Osteoblast (primary cell): ENCODE data around the gene MAP3K15. TPM values are rescaled to one million over a fixed set of nuclear protein-coding genes. Genes with fewer than 3 reads are reported as not detected.
A peak's percentile ranks its signal among the peaks of the same experiment; 100 is the strongest.

Experiments
- DNase-seq: peaks from one replicate; pipeline ENCODE4 v3.0.0; 2011; ENCODE audit warnings: low spot score, mixed read lengths; ENCODE audit not compliant: insufficient read length; ENCODE audit errors: missing footprints
- H2AFZ ChIP-seq: 2 replicates; pipeline ENCODE4 v1.6.0; 2011; ENCODE audit warnings: mild to moderate bottlenecking, low read length
- H3K27ac ChIP-seq: 2 replicates; pipeline ENCODE4 v1.5.1; 2011; ENCODE audit warnings: mild to moderate bottlenecking, low read depth, low read length, moderate library complexity
- H3K27me3 ChIP-seq: 2 replicates; pipeline ENCODE4 v1.6.0; 2012; ENCODE audit warnings: mild to moderate bottlenecking, control low read depth, inconsistent platforms, low read length, moderate library complexity; ENCODE audit not compliant: insufficient read depth
- H3K36me3 ChIP-seq: 2 replicates; pipeline ENCODE4 v1.5.1; 2011; ENCODE audit warnings: mild to moderate bottlenecking, low read length, control low read depth, moderate library complexity; ENCODE audit not compliant: insufficient read depth
- H3K4me1 ChIP-seq: 2 replicates; pipeline ENCODE4 v1.5.1; 2011; ENCODE audit warnings: mild to moderate bottlenecking, low read length, control low read depth, moderate library complexity; ENCODE audit not compliant: insufficient read depth
- H3K4me2 ChIP-seq: 2 replicates; pipeline ENCODE4 v1.6.0; 2011; ENCODE audit warnings: mild to moderate bottlenecking, low read length; ENCODE audit not compliant: insufficient read depth
- H3K4me3 ChIP-seq: fragments of 200-600 bp; sonication (generic); 3 replicates; pipeline ENCODE4 v1.5.1; 2012; ENCODE audit warnings: mild to moderate bottlenecking, low read length, inconsistent platforms; ENCODE audit not compliant: insufficient read depth
- H3K79me2 ChIP-seq: 2 replicates; pipeline ENCODE4 v1.6.0; 2012; ENCODE audit warnings: mild to moderate bottlenecking, low read length, control low read depth, inconsistent platforms; ENCODE audit not compliant: insufficient read depth
- H3K9me3 ChIP-seq: 2 replicates; pipeline ENCODE4 v1.5.1; 2011; ENCODE audit warnings: low read depth, low read length, control low read depth
- H4K20me1 ChIP-seq: 2 replicates; pipeline ENCODE4 v1.6.0; 2012; ENCODE audit warnings: mild to moderate bottlenecking, low read length, control low read depth; ENCODE audit not compliant: insufficient read depth
- total RNA-seq: library from RNA; depleted of rRNA; stranded (reverse); fragments of >200 nt; gene quantifications from 2 replicates; pipeline ENCODE4 v1.2.3, GENCODE V29; 2012
- TF ChIP-seq, protein P1 (sequence below): IDR thresholded peaks from 2 replicates; pipeline ENCODE4 v1.5.1; 2011; ENCODE audit warnings: mild to moderate bottlenecking, low read depth, low read length, moderate library complexity; ENCODE audit errors: extremely low read depth

MAP3K15 gene
- total RNA-seq, 1 donor, result under 0.01 TPM

DNA sequence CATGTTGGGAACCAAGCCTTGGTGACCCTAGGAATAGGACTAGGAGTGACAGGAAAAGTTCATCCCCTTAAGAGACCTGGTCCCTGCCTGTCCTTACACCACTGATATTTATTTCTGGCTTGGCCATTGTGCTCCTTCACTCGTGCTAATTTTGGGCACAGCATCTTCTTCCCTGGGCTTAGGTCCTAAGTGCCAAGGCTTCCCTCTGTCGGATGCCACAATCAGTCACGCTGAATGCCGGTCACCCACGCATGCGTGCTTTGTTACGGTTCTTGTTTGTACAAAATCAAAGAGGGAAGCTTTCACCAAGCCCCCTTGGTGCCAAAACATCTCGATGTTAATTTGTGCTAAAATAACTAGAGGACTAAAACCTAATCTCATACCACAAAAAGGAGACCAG, 17.4 kb upstream of the MAP3K15 start:
- peak; percentile 61 for DNase-seq
- no peak overlapping the region for H3K27ac ChIP-seq
- H3K9me3 ChIP-seq, result no peaks in the 10 kb centered on the region
- no peaks in the 10 kb centered on the region for H4K20me1 ChIP-seq
- H3K79me2 ChIP-seq, result no peaks in the 10 kb centered on the region
- no peak overlapping the region for H3K4me2 ChIP-seq
- H2AFZ ChIP-seq, result no peak overlapping the region
- no peaks in the 10 kb centered on the region for H3K27me3 ChIP-seq
- H3K4me3 ChIP-seq, result no peak overlapping the region
- TF ChIP-seq, protein P1, sequence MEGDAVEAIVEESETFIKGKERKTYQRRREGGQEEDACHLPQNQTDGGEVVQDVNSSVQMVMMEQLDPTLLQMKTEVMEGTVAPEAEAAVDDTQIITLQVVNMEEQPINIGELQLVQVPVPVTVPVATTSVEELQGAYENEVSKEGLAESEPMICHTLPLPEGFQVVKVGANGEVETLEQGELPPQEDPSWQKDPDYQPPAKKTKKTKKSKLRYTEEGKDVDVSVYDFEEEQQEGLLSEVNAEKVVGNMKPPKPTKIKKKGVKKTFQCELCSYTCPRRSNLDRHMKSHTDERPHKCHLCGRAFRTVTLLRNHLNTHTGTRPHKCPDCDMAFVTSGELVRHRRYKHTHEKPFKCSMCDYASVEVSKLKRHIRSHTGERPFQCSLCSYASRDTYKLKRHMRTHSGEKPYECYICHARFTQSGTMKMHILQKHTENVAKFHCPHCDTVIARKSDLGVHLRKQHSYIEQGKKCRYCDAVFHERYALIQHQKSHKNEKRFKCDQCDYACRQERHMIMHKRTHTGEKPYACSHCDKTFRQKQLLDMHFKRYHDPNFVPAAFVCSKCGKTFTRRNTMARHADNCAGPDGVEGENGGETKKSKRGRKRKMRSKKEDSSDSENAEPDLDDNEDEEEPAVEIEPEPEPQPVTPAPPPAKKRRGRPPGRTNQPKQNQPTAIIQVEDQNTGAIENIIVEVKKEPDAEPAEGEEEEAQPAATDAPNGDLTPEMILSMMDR, result no peak
- no peaks in the 10 kb centered on the region for H3K4me1 ChIP-seq
- H3K36me3 ChIP-seq, result no peaks in the 10 kb centered on the region

DNA sequence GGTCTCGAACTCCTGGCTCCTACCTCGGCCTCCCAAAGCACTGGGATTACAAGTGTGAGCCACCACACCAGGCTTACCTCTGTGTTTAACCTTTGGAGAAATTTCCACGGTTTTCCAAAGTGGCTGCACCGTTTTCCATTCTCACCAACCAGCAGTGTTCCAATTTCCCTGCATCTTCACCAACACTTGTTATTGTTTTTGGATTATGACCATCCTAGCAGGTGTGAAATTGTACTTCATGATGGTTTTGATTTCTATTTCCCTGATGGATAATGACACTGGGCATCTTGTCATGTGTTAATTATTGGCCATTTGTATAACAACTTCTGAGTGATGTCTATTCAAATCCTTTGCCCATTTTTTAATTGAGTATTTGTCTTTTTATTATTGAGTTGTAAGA, 2.7 kb upstream of the MAP3K15 start:
- TF ChIP-seq, protein P1, result no peak
- DNase-seq, result no peak
- H3K4me1 ChIP-seq, result no peaks in the 10 kb centered on the region
- no peaks in the 10 kb centered on the region for H3K36me3 ChIP-seq
- peaks cover 12% of the 10 kb centered on the region for H3K27me3 ChIP-seq
- H4K20me1 ChIP-seq, result no peaks in the 10 kb centered on the region
- H3K79me2 ChIP-seq, result no peaks in the 10 kb centered on the region
- no peak overlapping the region for H3K4me2 ChIP-seq
- H3K9me3 ChIP-seq, result no peaks in the 10 kb centered on the region
- no peak overlapping the region for H3K4me3 ChIP-seq
- H3K27ac ChIP-seq, result no peak overlapping the region
- H2AFZ ChIP-seq, result no peak overlapping the region

DNA sequence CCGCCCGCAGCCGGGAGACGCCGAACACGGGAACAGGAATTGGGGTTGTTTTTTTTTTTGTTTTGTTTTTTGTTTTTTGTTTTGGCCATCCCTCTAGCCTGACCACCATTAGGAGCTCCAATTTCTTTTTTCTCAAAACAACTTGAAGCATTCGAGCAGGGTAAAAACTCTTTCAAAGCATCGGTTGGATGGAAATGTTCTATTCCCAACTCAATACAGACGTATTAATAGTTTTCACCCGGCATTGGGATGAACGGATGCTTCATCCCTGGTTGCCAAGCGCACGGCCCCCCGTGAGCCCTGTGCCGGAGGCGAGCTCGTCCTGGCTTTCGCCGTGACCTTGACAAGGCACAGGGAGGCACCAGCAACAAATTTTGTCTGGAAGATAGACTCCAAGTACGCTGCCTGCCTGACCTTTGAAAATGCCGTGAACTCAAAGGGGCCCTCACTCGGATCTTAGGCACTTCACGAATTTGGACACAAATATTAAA, 352 bp upstream of the MAP3K15 start:
- no peak overlapping the region for H3K27ac ChIP-seq
- TF ChIP-seq, protein P1, result no peak
- no peak overlapping the region for H2AFZ ChIP-seq
- no peaks in the 10 kb centered on the region for H3K36me3 ChIP-seq
- no peaks in the 10 kb centered on the region for H3K9me3 ChIP-seq
- H3K4me1 ChIP-seq, result no peaks in the 10 kb centered on the region
- no peak overlapping the region for H3K4me2 ChIP-seq
- no peak overlapping the region for H3K4me3 ChIP-seq
- H3K27me3 ChIP-seq, result peaks cover 12% of the 10 kb centered on the region
- H3K79me2 ChIP-seq, result no peaks in the 10 kb centered on the region
- no peaks in the 10 kb centered on the region for H4K20me1 ChIP-seq
- no peak for DNase-seq

DNA sequence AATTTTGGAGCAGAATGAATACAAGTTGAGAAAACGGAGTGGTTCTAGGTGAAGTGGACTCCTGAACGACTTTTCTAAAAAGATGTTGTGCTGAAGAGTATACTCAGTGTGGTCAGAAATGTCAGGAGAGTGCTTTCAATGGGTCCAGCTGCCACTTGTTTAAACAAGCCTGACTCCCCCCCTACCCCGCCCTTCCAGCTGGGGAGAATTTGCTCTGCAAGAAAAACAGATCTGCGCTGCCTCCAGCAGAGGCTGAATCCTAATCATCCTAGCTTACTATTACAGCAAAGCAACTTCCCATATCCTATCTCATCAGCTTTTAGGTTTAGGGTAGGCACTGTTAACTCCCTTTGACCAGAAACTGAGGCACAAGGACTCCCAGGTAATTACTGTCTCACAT, 1.9 kb downstream of the MAP3K15 start:
- Histone ChIP-seq H3K4me1 (no peaks in the 10 kb centered on the region), H3K27ac (no peak overlapping the region), H3K4me2 (no peak overlapping the region), H3K27me3 (peaks cover 12% of the 10 kb centered on the region), H3K79me2 (no peaks in the 10 kb centered on the region), H4K20me1 (no peaks in the 10 kb centered on the region), H3K36me3 (no peaks in the 10 kb centered on the region), H2AFZ (no peak overlapping the region), H3K4me3 (no peak overlapping the region), H3K9me3 (no peaks in the 10 kb centered on the region)
- TF ChIP-seq, protein P1, result no peak
- DNase-seq, result no peak
